Stimulated activated CD4-positive, alpha-beta T cell treated with anti-CD3 and anti-CD28 coated beads, Interleukin-4, amount 100 ng/mL, for 1 hour (primary cell): ENCODE measurements around the gene FAM25A.
A peak's percentile ranks its signal among the peaks of the same experiment; 100 is the strongest.
"Not testable (repeated sequence)": the region's sequence is repeated elsewhere in the genome, so short reads cannot be mapped to it uniquely, and the experiment has no call there.

Source experiments
- DNase-seq: peaks from one replicate; pipeline ENCODE4 v3.0.0-alpha.2; 2020

Gene FAM25A

DNA sequence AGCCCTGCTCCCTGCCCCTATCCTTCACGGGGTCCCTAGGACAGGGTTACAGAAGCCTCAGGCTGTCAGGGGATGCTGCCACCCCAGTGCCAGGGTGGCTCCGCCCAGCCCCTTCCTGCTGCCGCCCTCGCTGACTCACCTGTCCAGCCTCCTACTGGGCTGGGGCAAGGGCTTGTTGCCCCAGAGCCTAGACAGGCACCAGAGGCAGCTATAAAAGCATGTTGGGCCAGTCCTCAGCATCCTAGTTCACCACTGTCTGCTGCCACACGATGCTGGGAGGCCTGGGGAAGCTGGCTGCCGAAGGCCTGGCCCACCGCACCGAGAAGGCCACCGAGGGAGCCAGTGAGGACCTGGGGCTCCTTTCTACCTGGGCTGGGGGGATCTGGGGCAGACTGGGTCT, at the start of gene FAM25A:
TSS of gene FAM25A (plus strand) at position 239 of the 400 bp plus-strand sequence. CDS start at position 270, 31 bp downstream.
- not testable (repeated sequence) for DNase-seq

DNA sequence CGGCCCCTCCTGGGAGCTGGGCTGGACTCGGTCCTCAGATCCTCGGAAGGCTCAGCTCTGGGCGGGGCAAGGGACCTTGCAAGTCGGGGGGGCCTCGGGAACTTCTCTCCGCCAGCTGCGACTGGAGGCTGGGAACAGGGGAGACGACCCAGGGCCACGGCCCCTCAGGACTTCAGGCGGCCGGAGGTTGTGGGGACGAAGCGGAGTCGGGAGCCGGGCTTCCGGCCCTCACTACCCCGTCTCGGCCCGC, 49.2 kb upstream of the FAM25A start:
- no peak for DNase-seq

DNA sequence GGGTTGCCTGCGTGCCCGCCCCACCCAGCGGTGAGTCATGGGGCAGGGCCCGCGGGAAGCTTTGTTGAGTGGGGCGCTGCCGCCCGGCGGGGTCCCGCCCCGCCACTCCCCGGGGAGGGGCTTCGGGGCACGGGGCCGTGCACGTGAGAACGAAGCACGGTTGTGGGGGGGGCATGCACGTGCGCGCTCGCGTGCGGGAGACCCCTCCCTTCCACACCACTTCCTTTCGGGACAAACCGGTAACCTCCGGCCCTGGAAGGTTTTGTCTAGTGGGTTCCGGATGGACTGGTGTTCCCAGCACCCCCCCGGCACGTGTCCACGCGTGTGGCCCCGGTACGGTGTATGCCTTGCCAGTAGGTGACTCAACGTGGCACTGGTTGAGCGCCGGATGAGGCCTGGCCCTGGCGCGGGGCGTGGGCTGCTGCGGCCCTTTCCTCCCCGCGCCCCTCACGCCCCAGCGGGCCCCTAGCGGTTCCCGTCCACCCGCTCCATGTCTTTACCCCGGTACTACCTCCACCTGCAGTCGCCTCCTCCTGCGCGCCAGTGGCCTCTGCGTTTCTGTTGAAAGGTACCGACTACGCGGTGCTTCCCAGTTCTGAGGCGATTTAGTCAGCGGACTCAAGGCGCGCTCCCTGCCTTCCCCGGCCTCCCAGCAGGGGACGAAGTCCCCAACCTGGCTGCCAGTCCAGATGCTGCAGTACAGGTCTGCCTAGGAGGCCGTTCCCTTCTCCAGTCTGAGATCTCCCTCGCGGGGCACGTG, 48.7 kb upstream of the FAM25A start:
- DNase-seq, result peak; percentile 86

DNA sequence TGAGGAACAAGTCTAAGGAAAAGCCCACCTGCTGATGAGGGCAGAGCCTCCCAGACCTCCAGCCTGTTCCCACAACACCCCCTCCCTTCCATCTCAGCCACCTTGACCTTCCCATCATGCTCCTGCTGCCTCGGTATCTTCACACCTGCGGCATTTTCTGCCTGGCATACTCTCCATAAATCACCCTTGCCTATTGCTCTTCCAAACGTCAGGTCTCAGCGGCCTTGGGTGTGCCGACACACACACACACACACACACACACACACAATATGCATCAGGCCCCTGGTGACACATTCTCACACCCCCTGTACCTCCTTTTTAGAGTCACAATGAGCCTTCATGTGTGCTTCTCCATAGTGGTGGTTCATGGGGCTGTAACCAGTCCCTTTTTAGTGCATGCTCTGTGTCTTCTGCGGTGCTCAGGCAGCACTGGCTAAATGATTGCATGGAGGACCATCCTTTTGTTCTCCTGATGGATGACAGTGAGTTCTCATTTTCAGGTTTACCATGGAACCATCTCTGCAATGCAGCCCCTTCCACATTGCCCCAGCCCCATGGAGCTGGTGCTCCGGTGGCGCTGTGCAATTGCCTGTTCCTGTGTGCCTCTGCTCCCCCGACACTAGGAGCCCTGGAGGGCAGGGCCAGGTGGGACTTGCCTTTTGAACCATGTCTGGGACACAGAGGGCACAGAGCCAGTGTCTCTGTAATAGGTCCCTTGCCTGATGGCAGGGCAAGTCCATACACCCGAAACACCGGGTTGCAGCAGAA, 47.3 kb upstream of the FAM25A start:
- DNase-seq, result no peak

DNA sequence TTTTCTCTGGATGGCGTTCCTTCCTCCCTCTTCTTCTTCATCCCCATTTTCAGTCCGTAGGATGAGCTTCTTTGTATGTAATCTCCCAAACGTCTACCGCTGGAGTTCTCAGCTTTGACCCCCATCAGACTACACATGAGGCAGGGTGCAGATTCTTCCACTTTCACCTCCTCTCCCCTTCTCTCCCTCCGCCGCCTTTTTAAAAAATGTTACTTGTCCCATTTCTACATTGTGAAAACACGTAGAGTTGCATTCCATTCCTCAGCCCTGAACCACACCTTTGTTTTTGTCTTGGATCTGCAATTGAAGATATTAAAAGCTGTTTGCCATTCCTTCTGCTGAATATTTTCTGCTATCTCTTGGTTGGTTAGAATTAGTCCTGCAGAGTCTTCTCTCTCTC, 45.6 kb upstream of the FAM25A start:
- no peak for DNase-seq

DNA sequence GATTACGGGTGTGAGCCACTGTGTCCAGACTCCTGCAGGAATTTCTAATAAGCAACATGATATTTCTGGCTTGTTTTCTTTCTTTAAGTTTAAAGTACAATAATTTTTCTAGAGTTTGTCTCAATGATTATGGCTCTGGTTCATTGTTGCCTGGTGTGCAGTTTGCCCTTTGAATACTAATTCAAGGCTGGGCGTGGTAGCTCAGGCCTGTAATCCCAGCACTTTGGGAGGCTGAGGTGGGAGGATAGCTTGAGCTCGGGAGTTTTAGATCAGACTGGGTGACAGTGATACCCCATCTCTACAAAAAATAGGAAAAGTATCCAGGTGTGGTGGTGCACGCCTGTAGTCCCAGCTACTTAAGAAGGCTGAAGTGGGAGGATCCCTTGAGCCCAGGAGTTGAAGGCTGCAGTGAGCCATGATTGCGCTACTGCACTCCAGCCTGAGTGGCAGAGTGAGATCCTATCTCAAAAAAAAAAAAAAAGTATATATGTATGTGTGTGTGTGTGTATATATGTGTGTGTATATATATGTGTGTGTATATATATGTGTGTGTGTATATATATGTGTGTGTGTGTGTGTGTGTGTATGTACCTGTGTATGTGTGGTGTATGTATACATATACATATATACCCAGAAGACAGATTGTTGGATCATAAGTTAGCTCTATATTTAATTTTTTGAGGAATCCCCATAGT, 43.6 kb upstream of the FAM25A start:
- no peak for DNase-seq

DNA sequence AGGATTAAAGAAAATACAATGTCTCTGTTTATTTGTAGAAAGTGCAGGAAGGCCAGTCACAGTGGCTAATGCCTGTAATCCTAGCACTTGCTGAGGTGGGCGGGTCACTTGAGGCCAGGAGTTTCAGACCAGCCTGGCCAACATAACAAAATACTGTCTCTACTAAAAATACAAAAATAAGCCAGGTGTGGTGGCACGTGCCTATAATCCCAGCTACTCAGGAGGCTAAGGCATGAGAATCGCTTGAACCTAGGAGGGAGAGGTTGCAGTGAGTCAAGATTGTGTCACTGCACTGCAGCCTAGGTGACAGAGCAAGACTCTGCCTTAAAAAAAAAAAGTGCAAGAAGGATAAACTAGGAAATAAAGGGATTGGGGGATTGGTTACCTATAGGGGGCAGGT, 41.6 kb upstream of the FAM25A start:
- DNase-seq, result not testable (repeated sequence)

DNA sequence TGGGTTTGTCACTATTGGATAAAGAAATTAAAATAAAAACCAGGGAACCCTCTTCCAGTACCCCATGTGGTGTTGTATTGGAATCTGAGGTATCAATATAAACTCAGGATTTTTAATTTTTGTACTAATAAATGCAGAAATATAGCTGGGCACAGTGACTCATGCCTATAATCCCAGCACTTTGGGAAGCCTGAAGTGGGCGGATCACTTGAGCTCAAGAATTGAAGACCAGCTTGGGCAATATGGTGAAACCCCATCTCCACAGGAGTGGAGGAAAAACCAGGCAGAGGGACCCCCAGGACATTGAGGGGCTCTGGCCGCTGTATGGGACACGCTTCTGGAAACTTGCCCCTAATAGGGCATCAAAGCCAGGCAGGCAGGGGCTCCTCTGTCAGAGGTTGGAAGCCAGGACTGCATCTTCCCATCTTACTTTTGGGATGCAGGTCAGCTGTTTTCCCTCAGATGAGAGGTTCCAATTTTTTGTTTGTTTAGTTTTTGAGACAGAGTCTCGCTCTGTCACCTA, 40.7 kb upstream of the FAM25A start:
- DNase-seq, result no peak

DNA sequence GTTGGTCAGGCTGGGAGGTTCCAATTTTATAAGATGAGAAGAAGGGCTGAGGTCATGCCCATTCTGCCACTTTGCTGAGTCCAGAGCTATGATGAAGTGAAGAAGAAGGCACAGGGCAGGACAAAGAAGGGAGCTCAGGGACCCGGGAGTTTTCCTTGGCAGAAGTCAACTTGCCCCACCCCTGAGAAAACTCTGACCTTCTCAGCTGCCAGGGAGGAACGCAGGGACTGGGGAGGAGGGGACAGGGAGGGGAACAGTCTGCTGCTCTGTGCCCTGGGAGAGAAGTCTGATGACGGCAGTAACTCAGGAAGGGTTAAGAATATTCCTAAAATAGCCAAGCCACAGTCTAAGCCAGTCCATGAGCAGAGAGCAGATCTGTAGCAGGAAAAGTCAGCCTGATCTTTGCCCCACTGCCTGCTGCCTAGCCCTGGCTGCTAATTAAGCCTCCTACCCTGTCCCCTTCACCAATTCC, 40.1 kb upstream of the FAM25A start:
- DNase-seq, result no peak

DNA sequence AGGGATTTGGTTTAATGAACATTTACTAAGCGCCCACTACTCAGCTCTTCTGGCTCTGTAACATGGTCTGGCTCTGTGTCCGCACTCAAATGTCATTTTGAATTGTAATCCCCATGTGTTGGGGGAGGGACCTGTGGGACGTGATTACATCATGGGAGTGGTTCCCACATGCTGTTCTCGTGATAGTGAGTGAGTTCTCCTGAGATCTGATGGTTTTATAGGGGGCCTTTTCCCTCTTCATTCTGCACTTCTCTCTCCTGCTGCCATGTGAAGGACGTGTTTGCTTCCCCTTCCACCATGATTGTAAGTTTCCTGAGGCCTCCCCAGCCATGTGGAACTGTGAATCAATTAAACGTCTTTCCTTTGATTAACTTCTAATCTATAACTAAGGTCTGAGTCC, 39.1 kb upstream of the FAM25A start:
- DNase-seq, result not testable (repeated sequence)

DNA sequence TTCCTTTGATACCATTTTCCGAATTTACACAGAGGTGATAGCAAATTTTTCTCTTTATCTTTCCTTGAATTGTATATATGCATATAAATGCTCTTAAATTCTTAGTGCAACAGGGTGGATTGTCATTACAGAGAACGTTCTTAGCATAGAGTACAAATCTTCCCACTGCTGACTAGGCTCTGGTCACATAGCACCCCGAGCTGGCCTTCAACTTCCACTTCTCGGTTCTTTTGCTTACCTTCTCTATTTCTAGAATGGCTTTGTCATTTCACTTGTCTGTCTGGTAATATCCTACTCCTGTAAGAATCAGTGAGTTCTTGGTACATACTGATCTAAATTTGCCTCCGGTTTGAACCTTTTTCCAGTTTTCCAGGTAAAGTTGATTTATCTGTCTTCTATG, 38.4 kb upstream of the FAM25A start:
- DNase-seq, result no peak

DNA sequence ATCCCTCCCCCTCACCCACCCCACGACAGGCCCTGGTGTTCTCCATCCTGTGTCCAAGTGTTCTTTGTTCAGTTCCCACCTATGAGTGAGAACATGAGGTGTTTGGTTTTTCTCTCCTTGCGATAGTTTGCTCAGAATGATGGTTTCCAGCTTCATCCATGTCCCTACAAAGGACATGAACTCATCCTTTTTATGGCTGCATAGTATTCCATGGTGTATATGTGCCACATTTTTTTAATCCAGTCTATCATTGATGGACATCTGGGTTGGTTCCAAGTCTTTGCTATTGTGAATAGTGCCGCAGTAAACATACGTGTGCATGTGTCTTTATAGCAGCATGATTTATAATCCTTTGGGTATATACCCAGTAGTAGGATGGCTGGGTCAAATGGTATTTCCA, 35.6 kb upstream of the FAM25A start:
- DNase-seq, result not testable (repeated sequence)

DNA sequence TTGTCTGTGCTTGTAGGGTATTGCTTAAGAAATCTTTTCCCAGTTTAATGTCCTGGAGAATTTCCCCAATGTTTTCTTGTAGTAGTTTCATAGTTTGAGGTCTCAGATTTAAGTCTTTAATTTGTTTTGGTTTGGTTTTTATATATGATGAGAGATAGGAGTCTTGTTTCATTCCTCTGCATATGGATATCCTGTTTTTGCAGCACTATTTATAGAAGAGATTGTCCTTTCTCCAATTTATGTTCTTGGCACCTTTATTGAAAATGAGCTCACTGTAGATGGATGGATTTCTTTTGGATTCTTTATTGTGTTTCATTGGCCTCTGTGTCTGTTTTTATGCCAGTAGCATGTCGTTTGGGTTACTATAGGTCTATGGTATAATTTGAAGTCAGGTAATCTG, 31.6 kb upstream of the FAM25A start:
- no peak for DNase-seq

DNA sequence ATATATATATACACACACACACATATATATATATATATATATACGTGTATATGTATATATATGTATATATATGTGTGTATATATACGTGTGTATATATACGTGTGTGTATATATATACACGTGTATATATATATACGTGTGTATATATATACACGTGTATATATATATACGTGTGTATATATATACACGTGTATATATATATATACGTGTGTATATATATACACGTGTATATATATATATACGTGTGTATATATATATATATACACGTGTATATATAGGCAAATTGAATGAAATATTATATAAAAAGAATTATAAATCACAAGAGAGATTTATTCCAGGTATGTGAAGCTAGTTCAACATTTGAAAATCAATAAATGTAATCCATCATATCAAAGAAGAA, 28.7 kb upstream of the FAM25A start:
- DNase-seq, result not testable (repeated sequence)

DNA sequence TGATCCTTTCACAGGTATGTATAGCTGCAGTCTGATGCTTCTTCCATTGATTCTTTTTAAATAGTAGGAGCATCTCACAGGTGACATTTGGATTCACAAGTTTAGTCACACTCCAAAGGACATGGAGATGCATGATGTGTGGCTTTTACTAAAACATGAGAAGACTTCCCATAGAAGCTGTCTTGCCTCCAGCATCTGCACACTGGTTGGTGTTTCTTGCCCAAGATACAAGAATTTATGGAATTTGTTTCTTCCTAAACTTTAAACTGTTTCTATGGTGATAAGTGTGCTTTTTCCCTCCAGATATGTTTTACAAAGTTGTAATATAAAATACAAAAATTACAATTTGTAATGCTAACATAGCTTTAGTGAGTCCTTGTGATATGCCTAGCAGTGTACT, 27.6 kb upstream of the FAM25A start:
- no peak for DNase-seq

DNA sequence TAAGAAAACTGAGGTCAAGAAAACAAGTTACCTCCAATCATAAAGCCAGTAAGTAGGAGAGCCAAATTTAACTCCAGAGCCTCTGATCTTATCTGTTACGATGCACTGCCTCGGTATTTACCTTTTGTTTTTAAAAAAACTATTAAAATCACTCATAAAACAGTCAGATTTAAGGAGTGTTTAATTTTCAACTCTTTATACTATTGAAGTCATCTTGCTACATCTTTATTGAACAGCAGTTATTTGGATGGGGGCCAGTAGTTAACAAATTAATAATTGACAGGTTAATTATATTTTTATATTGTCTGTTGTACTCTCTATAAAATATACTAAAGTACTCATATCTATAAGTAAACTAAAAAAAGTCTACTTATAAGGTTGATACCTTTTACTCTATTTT, 27.2 kb upstream of the FAM25A start:
- DNase-seq, result no peak

DNA sequence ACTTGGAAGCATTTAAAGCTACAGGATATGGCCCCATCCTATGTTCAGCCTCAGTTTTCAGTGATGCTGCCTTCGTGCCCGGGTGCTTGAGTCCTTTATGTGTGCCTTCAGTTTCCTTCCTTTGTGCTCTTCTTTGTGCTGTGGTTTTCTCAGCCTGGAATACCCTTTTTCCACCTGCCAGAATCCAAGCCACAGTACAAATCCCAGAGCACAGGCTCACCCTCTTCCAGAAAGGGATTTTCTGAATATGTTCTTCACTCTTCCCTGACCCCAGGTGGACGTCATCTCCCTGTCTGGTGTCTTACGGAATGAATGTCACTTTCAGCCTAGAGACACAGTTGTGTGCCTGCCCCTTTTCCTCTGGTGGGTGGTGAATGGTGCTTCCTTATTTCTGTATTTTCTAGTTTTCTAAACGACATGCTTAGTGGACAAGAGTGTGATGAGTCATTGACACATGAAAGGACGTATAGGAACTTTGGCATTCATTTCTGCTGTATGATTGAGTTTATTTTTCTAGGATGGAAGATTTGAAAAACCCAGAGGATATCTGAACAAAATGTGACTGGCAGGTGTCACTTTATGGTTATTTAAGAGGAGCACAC, 20.2 kb upstream of the FAM25A start:
- DNase-seq, result not testable (repeated sequence)

DNA sequence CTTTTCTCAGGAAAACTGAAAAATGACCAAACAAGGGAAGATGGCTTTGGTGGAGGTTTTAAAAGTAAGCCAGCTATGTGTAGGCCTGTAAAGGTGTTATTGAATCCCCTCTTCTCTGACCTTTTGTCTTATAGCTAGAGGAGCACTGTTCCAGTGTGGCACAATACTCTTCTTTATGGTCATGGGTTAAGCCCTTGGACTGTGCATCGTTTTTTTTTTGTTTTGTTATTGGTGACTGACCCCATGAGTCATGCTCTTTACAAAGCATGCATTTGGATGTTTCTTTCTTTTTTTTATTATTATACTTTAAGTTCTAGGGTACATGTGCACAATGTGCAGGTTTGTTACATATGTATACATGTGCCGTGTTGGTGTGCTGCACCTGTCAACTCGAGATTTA, 19.6 kb upstream of the FAM25A start:
- DNase-seq, result no peak

DNA sequence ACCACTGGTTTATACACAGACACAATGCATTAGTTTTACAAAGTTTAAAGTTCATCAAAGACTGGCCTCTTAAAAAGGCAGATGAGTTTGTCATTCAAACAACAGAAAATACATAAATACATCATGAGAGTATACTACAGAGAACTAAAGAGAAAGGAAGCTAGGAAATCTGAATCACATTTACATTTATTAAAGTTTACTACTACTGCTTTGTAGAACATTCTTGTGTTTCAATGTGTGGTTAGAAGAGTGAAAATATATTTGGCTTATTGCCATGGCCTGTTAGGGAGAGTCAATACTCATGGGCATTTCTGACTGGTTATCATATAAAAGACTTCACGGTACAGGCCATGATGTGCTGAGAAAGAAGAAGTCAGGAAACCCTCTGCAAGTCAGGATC, 13.0 kb upstream of the FAM25A start:
- not testable (repeated sequence) for DNase-seq

DNA sequence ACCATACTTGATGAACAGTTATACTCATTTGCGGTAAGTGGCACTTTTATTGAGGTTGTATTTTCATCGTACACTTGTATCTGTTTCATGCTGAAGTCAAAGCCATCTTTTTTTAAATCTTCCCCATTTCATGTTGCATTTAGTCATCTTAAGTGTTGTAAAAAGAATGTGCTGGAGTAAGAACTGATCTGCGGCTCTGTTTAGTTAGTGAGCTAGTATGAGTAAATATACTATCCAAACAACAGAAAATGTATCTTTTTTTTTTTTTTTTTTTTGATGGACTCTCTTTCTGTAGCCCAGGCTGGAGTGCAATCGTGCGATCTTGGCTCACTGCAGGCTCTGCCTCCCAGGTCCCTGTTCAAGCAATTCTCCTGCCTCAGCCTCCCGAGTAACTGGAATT, 12.4 kb upstream of the FAM25A start:
- not testable (repeated sequence) for DNase-seq

DNA sequence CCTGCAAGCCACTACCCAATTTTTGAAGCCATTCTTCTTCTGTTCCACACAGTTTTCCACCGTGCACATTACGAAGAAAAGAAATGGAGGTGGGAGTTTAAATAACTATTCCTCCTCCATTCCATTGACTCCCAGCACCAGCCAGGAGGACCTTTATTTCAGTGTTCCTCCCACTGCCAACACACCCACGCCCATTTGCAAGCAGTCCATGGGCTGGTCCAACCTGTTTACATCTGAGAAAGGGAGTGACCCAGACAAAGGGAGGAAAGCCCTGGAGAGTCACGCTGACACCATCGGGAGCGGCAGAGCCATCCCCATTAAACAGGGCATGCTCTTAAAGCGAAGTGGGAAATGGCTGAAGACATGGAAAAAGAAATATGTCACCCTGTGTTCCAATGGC, 11.8 kb upstream of the FAM25A start:
- not testable (repeated sequence) for DNase-seq

DNA sequence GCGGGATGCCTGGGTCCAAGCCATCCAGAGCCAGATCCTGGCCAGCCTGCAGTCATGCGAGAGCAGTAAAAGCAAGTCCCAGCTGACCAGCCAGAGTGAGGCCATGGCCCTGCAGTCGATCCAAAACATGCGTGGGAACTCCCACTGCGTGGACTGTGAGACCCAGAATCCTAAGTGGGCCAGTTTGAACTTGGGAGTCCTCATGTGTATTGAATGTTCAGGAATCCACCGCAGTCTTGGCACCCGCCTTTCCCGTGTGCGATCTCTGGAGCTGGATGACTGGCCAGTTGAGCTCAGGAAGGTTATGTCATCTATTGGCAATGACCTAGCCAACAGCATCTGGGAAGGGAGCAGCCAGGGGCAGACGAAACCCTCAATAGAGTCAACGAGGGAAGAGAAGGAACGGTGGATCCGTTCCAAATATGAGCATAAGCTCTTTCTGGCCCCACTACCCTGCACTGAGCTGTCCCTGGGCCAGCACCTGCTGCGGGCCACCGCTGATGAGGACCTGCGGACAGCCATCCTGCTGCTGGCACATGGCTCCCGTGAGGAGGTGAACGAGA, 10.9 kb upstream of the FAM25A start:
- not testable (repeated sequence) for DNase-seq

DNA sequence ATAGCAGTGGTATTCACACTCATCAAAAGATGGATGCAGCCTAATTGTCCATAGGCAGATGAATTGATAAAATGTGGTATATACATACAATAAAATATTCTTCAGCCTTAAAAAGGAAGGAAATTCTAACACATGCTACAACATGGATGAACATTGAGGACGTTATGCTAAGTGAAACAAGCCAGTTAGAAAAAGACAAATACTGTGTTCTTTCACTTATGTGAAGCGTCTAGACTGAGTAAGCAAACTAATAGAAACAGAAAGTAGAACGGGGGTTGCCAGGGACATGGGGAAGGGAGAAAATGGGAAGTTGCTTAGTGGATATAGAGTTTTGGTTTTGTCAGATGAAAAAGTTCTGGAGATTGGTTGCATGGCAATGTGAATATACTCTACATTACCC, 6.6 kb upstream of the FAM25A start:
- not testable (repeated sequence) for DNase-seq
